BE2C (cell line): ENCODE results near the gene CBLL2.

Experiments
- DNase-seq: peaks from one replicate; pipeline ENCODE4 v3.0.0-alpha.2; 2020
- H3K27me3 ChIP-seq: fragments of 250-450 bp; sonication (Bioruptor Pico); 2 replicates; pipeline ENCODE4 v1.5.1; 2020; ENCODE audit warnings: mild to moderate bottlenecking
- H3K36me3 ChIP-seq: fragments of 250-450 bp; sonication (Bioruptor Pico); 2 replicates; pipeline ENCODE4 v1.5.1; 2020; ENCODE audit warnings: mild to moderate bottlenecking
- H3K4me1 ChIP-seq: fragments of 250-450 bp; sonication (Bioruptor Pico); 2 replicates; pipeline ENCODE4 v1.5.1; 2020
- H3K4me3 ChIP-seq: 2 replicates; pipeline ENCODE4 v1.5.1; 2011; ENCODE audit warnings: low read depth, low read length
- H3K9me3 ChIP-seq: fragments of 250-450 bp; sonication (Bioruptor Pico); 2 replicates; pipeline ENCODE4 v1.5.1; 2020
- CTCF ChIP-seq: IDR thresholded peaks from 2 replicates; pipeline ENCODE4 v1.5.1; 2012; ENCODE audit warnings: mild to moderate bottlenecking, low read depth, low read length

CBLL2 gene

DNA sequence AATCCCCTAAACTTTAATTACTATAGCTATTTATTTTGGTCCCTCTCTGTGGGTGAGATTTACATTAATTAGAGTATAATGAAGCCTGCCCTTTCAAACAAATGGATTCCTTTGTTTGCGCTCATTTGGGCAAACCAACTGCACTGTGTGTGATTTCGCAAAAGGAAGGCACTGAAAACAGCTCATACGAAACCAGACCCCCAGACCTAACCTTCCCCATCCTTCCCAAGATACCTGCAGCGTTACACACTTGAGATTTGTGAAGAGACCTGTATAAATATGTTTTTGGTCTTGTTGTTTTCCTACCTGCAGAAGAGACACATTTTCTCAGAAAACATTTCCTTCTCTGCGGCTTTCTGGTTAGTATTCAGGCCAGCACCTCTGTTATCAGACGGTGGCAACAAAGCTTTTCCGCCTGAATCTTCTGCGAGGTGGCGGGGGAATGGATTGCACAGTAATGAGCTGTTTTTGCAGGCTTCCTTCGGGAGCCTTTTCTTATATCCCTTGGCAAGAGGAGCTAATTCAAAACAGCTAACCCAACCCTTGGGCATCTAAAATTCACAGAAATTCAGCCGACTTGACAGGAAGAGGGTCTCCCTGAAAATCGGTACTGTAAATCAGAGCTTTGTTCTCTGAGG lies 47.6 kb downstream of the CBLL2 start:
- DNase-seq, result no peak
- H3K36me3 ChIP-seq, result no peaks in the 10 kb centered on the region
- no peak for TF ChIP-seq CTCF
- H3K9me3 ChIP-seq, result no peaks in the 10 kb centered on the region
- no peak overlapping the region for H3K4me3 ChIP-seq
- H3K27me3 ChIP-seq, result no peaks in the 10 kb centered on the region
- H3K4me1 ChIP-seq, result no peaks in the 10 kb centered on the region

DNA sequence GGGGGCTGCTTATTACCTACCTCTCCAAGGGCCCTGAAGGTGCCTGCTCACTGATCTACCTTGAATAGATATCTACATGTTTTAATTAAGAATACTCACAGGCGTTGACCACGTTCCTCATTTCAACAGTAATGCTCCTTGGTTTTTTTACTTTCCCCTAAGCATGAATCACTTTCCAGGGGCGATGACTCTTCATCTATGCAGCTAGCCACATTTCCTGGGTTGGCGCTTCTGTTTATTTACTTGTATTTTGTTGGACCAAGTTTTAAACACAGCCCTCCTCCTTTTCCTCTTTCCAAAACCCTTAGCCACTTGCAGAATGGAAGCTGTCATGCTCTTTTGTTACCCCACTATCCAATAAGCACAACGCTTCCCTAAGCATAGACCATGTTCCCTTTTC lies 50.8 kb downstream of the CBLL2 start:
- Histone ChIP-seq H3K9me3 (no peaks in the 10 kb centered on the region), H3K36me3 (no peaks in the 10 kb centered on the region), H3K4me1 (no peaks in the 10 kb centered on the region), H3K4me3 (no peak overlapping the region), H3K27me3 (no peaks in the 10 kb centered on the region)
- no peak for TF ChIP-seq CTCF
- DNase-seq, result no peak
